Activated T-cell treated with anti-CD3 and anti-CD28 coated beads for 1 hour (primary cell): ENCODE results near the gene PPP1R9A.
"Not testable (repeated sequence)": the region's sequence is repeated elsewhere in the genome, so short reads cannot be mapped to it uniquely, and the experiment has no call there.

ENCODE experiments used
- DNase-seq: peaks from one replicate; pipeline ENCODE4 v3.0.0-alpha.2; 2020; ENCODE audit warnings: low read depth

PPP1R9A gene

DNA sequence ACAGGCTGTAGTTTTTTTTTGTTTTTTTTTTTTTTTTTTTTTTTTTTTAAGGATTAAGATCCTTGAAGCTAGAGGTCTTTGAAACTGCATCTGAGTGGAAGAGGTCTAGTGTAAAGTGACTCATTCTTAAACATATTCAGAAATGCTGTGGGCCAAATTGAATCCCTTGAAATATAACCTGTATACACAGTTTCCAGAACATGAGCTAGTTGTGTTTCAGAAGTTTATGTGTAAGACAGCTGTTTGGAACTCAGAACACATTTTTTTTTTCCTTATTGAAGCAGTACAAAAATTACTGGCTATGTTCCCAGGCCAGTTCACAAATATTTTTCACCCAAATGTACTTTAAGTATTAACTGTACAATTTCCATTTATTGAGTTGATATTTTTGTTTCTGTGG is 67.9 kb downstream of the PPP1R9A start:
- DNase-seq, result no peak

DNA sequence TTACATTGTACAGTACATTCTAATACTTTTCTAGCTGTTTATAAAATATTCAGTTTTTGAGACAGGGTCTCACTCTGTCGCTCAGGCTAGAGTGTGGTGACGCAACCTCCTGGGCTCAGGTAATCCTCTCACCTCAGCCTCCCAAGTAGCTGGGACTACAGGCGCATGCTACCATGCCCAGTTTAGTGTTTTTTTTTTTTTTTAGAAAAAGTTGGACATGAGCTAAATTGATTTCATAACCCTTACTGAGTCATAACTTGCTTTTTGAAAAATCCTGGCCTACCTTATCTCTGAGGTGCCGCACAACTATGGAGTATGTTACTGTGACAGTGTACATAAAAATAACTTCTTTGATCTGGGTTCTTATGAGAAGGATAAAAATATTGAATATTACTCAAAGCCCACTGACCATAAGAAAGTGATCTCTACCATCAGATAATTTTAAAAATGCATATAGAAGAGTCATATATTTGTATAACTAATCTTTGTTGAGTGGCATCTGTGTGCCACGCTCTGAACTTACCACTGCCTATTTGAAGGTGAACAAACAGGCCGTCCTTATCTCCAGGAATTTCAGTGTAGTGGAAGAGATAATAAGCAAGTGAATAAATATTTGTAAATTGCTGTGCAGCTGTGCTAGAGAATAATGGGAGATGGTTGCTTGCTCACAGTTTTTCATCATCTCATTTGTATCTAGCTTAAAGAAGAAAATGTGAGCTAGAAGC is 73.2 kb downstream of the PPP1R9A start:
- DNase-seq, result no peak

DNA sequence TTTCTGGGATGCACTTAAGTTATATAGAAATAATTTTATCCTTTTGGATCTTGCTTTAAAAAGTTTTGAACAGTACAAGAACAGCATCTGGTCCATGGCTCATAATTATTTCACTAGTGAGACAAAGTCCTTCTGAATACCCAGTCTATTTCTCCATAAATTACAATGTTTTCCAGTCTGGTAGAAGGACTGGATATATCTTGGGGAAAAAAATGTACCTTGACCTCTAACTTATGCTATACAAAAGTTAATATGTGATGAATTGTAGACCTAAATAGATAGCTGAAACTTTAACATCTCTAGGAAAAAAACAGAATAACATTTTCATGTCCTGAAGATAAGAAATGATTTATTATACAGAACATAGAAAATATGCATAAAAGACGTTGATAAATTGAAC is 88.5 kb downstream of the PPP1R9A start:
- DNase-seq, result no peak

DNA sequence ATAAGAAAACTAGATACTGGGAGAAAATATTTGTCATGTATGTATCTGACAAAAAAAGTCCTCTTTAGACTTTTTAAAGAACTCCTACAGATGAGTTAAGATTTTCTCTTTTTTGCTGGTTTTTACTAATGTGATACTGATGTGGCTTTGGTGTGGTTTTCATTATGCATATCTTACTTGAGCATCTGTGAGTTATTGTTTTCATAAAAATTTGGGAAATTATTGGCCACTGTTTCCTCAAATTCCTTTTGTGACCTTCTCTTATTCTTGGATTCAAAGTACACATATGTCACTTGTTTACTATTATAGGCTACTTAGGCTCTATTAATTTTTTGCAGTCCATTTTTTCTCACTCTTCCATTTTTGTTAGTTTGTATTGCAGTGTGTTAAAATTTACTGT is 89.0 kb downstream of the PPP1R9A start:
- no peak for DNase-seq

DNA sequence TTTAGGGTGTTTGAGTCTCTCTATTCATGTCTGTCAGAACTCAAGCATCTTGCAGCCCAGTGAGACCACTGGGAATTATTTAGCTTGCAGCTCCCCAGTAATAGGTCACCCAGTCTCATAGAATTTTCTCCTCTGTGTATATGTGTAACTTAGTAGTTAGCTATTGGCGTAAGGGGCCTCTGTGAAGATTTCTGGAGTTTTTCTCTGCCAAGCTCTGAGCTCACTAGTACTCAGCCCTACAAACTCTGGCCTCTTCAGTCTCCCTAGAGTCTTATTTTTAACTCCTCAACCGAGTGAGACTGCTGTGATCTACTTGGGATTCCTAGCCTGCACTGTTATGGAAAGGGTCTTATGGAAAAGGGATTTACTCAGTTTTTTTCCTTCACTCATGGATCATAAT is 90.2 kb downstream of the PPP1R9A start:
- no peak for DNase-seq

DNA sequence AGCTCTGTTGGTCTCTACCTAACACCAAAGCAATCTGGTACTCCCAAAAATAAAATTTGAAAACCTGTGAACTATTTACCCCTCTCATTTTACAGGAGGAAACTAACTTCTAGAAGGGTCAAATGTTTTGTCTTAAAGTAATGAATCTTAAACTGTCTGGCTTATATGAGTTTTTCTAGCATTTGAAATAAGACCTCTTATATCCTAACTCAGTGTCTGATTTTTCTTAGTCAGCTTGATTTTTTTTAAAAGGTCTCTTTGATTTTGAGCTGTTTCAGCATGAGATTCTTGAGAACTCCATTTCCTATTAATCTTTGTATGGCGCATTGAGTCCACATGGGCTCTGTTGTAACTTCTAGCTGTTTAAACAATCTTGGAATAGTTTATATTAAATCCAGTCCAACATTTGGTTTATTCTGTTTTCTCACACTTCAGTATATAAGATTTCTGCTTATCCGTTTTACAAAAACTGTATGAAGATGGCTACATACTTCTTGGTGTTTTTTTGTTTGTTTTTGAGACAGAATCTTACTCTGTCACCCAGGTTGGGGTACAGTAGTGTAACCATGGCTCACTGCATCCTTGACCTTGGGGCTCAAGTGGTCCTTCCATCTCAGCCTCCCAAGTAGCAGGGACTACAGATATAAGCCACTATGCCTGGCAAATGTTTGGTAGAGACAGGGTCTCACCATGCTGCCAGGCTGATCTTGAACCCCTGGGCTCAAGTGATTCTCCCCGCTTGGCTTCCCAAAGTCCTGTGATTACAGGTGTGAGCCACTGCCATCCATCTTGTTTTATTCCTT is 91.1 kb downstream of the PPP1R9A start:
- no peak for DNase-seq

DNA sequence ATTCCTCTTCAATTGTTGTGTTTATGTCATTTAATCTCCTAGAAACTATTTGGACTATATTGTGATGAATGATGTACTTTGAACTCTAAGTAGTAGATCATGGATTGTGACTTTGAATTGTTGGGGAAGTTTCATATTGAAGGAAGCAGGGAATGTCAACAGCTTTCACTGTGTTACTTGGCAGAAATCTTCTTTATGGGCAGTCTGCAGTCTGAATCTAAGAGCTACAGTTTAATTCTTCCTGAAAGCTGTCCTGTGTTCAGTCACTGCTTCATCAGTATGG is 91.6 kb downstream of the PPP1R9A start:
- DNase-seq, result no peak

DNA sequence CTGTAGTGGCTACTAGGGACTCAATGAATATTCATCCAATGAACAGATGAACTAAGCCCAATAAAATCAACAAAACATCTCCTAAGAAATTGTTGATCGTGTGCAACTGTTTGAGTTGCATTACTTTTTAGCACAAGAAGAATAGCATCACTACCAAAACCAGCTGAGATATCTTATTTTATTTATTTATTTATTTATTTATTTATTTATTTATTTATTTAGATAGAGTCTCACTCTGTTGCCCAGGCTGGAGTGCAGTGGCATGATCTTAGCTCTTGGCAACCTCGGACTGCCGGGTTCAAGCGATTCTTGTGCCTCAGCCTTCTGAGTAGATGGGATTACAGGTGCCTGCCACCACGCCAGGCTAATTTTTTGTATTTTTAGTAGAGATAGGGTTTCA is 92.2 kb downstream of the PPP1R9A start:
- DNase-seq, result not testable (repeated sequence)

DNA sequence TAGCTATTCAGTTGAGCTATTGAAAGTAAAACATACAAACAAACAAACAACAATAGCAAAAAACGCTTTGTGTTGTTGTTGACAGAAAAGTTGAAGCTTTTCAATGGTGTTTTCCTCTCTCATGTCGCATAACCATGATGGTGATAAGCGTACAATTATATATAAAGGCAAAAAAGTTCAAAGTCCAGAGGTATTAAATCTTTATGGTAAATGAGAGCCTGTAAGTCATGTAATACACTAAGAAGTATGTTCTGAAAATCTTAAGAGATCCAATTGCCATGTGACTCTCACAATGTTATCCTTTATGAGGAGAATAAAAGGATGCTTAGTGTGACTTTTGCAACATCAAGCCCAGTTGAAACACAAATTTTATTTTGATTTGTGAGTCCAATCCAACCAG is 93.9 kb downstream of the PPP1R9A start:
- DNase-seq, result no peak

DNA sequence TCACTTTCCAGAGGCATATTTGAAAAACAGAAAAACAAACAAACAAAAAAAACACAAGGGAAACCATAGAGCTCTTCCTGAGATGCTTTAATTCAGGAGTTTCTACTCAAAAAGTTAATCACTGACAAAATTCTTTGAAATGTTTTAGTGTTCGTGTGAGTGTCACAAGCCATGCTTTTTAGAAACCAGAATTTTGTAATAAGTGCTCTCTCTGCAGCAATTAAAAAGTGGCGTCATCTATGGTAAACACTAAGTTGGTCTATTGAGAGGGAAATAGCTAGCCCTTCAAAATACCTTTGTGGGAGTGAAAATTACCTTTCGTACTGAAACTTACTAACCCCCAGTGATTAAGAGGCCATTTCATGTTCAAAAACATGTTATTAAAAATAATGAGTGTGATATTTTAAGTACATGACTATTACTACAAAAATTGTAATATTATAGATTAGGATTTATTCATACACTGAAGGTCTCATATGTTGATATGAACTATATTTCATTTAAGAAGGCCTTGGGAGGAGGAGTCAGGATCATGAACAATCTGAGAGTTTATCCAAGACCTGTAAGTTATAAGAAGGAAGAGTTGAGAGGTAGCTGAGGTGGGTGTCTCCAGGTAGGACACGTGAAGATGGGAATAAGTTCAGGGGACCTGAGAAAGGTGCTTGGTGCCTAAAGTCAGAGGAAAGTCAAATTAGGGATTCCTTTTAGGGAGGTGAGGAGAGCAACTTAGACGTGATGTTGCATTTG is 94.6 kb downstream of the PPP1R9A start:
- DNase-seq, result no peak

DNA sequence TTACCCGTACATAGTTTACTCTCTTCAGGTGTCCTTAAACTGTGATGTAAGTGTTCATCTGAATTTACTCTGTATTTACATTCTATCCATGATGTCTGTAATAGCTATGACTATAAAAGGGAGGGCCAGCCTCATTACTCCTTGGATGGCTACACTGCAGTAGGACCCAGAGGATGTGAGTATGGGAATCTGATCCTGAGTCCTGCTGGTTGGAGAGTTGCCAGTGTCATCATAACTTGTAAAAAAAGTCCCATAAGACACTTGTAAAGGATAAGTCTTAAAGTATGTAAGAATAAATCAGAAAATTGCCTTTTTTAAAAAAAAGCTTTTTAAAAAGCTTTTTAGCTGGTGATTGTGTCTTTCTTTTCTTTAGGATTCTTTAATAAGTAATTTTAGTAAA is 95.4 kb downstream of the PPP1R9A start:
- no peak for DNase-seq

DNA sequence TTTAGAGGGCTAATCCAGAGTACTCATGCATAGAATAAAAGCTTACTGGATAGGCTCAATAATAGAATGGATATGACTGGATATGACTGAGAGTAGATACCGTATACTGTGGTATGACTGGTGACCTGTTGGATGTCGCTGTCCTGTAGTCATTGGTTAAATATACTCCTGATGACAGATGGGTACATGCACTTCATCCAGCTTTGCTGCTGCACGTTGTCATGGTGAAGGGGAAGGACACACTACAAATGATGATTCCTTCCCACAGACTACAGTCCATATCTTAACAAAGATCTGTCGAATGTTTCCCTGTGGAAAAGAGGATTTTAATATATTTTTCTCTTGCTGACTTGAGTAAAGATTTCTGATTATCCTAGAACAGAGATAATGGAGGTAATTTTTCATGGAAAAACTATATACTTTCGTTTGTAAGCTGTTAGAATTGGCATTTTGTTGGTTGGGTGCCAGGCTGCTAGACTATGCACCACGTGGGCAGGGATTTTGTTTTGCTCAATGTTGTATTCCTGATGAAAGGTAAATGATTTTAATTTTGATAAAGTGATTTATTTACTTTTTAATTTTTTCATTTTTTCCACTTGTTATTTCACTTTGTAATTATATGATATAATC is 97.3 kb downstream of the PPP1R9A start:
- no peak for DNase-seq

DNA sequence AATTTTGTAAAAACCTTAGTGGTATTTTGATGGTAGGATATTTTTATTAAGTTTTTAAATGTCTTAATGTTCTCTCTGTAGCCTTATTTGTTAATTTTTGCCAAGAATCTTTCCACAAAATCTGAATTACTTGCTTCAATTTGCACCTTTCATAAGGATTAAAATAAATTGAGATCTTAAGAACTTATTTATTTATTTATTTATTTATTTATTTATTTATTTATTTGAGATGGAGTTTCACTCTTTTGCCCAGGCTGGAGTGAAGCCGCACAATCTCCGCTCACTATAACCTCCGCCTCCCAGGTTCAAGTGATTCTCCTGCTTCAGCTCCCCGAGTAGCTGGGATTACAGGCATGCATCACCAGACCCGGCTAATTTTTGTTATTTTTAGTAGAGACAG is 98.6 kb downstream of the PPP1R9A start:
- no peak for DNase-seq

DNA sequence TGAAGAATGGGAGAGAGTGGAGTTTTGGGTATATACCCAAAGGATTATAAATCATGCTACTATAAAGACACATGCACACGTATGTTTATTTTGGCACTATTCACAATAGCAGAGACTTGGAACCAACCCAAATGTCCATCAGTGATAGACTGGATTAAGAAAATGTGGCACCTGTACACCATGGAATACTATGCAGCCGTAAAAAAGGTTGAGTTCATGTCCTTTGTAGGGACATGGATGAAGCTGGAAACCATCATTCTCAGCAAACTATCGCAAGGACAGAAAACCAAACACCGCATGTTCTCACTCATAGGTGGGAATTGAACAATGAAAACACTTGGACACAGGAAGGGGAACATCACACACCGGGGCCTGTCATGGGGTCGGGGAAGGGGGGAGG is 101.4 kb downstream of the PPP1R9A start:
- DNase-seq, result not testable (repeated sequence)

DNA sequence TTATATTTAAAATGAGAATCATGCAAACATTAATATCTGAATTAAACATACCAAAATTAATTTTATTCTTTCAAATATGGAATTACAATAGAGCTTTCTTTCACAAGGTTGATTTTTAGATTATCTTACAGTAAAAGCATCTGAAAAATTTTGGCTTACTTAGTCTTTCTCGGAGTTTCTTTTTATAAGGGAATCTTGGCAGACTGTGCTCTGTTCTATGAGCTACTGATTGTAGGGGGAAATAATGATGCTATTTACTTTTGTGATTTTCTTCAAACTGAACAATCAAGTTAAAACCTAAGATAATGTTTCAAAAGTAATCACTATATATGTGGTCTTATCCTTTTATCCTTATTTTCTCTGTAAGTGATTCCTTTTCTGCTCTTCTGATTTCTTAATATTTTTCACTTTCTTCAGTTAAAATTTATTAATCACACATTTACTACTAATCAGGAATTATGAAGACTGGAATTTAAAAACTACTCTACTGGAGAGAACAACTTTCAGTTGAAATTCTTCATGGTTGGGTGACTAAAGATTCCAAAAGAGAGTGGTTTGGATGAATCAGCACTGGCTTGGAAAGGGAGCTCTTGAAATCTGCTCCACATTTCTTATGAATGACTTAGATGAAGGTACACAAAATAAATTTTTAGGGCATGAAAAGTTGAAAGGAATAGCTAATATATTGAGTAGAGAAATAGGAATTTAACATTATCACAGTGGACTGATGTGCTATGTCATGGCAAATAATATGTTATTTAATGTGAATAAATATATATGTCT is 103.9 kb downstream of the PPP1R9A start:
- DNase-seq, result no peak

DNA sequence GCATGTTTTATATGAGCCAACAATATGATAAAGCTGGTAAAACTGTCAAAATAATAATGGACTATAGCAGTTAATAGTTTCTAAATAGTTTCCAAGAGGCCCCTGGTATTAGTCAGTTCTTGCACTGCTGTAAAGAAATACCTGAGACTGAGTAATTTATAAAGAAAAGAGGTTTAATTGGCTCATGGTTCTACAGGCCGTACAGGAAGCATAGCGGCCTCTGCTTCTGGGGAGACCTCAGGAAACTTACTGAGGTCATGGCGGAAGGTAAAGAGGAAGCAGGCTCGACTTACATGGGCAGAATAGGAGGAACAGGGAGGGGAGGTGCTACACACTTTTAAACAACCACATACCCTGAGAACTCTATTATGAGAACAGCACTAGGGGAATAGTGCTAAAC is 104.6 kb downstream of the PPP1R9A start:
- no peak for DNase-seq

DNA sequence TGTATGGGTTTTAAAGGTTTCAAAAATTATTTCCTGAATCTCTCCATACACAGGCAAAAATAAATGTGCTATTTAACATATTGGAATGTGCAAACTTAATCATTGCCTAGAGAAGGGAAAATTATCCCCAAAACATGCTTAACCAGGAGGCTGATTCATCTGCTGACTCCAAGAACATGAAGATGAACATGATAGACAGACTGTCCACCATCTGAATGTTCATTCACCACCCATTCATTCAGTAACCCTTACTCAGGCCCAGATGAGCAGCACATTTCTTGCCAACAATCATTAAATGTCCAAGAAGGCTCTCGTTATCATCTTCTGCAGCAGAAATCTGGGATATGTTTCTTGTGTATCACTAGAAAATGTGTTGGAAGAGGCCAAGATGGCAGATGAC is 110.6 kb downstream of the PPP1R9A start:
- DNase-seq, result no peak

DNA sequence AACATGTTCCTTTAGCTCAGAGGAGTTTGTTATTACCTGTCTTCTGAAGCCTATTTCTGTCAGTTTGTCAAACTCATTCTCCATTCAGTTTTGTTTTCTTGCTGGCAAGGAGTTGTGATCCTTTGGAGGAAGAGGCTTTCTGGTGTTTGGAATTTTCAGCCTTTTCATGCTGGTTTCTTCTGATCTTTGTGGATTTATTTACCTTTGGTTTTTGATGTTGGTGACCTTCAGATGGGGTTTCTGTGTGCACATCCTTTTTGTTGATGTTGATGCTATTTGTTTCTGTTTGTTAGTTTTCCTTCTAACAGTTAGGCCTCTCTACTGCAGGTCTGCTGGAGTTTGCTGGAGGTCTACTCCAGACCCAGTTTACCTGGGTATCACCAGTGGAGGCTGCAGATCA is 118.6 kb downstream of the PPP1R9A start:
- no peak for DNase-seq

DNA sequence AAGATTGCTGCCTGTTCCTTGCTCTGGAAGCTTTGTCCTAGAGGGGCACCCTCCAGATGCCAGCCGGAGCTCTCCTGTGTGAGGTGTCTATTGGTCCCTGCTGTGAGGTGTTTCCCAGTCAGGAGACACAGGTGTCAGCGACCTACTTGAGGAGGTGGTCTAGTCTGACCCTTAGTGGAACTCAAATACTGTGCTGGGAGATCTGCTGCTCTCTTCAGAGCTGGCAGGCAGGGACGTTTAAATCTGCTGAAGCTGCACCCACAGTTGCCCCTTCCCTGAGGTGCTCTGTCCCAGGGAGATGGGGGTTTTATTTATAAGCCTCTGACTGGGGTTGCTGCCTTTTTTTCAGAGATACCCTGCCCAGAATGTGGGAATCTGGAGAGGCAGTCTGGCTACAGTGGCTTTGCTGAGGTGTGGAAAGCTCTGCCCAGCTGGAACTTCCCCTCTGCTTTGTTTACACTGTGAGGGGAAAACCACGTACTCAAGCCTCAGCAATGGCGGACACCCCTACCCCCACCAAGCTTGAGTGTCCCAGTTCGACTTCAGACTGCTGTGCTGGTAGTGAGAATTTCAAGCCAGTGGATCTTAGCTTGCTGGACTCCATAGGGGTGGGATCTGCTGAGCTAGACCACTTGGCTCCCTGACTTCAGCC is 119.2 kb downstream of the PPP1R9A start:
- DNase-seq, result no peak

DNA sequence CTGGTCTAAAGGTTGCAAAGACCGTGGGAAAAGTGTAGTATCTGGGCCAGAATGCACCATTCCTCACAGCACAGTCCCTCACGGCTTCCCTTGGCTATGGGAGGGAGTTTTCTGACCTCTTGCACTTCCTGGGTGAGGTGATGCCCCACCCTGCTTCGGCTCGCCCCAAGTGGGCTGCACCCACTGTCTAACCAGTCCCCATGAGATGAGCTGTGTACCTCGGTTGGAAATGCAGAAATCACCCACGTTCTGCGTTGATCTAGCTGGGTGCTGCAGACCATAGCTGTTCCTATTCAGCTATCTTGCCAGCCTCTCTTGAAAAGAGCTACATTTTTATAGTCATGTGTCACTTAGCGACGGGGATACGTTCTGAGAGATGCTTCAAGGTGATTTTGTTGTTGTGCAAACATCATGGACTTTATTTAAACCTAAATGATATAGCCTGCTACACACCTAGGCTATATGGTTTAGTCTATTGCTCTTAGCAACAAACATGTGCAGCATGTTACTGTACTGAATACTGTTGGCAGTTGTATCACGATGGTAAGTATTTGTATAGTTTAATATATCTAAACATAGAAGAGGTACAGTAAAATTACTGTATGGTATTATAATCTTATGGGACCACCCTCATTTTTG is 120.0 kb downstream of the PPP1R9A start:
- no peak for DNase-seq

DNA sequence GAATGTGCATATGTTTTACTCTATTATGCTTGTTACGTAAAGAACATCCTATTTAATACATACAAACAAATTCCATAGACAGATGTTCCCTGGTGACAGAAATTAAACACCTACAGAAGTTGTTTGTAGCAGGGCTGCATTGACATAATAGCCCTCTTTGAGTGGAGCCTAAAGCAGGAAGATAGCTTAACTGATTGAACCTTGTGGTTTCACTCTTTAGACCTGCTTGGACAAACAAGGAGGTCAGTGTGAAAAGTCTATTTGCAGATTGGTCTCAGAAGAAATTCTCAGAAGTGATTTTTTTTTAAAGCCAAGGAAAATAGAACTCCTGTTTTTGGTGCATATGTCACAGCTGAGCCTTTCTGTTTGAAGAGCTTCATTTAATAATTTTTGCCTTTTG is 121.3 kb downstream of the PPP1R9A start:
- no peak for DNase-seq
